IPS DF 19.7 (cell line): ENCODE measurements around the gene TIMP4.

ENCODE experiments used
- DNase-seq: peaks from one replicate; pipeline ENCODE4 v3.0.0-alpha.2; 2013; ENCODE audit warnings: low read depth, low spot score

Gene TIMP4

GRCh38 chr3:12147049-12147780 lies 11.5 kb downstream of the TIMP4 start:
- no peak for DNase-seq

GRCh38 chr3:12143949-12144504 lies 14.7 kb downstream of the TIMP4 start:
- DNase-seq = no peak

GRCh38 chr3:12142476-12142875 lies 16.2 kb downstream of the TIMP4 start:
- DNase-seq = no peak

- DNase-seq = no peak
Measured at GRCh38 chr3:12141350-12141749, 17.4 kb downstream of the TIMP4 start.

GRCh38 chr3:12139111-12139511 lies 19.6 kb downstream of the TIMP4 start:
- DNase-seq = peak; percentile 25

- DNase-seq = no peak
Measured at GRCh38 chr3:12138044-12138443, 20.7 kb downstream of the TIMP4 start.

GRCh38 chr3:12136371-12136770 lies 22.3 kb downstream of the TIMP4 start:
- no peak for DNase-seq

GRCh38 chr3:12135029-12135657 lies 23.6 kb downstream of the TIMP4 start:
- no peak for DNase-seq

GRCh38 chr3:12132881-12133280 lies 25.8 kb downstream of the TIMP4 start:
- DNase-seq = no peak

- no peak for DNase-seq
Measured at GRCh38 chr3:12131351-12132090, 27.2 kb downstream of the TIMP4 start.

- no peak for DNase-seq
Measured at GRCh38 chr3:12127391-12127790, 31.3 kb downstream of the TIMP4 start.

GRCh38 chr3:12125772-12126171 lies 32.9 kb downstream of the TIMP4 start:
- no peak for DNase-seq

- DNase-seq = no peak
Measured at GRCh38 chr3:12121466-12121865, 37.2 kb downstream of the TIMP4 start.

- DNase-seq = no peak
Measured at GRCh38 chr3:12120374-12121140, 38.2 kb downstream of the TIMP4 start.

- no peak for DNase-seq
Measured at GRCh38 chr3:12117473-12117872, 41.2 kb downstream of the TIMP4 start.

GRCh38 chr3:12116870-12117269 lies 41.8 kb downstream of the TIMP4 start:
- DNase-seq = no peak

- DNase-seq = no peak
Measured at GRCh38 chr3:12115849-12116248, 42.9 kb downstream of the TIMP4 start.

- no peak for DNase-seq
Measured at GRCh38 chr3:12115104-12115503, 43.6 kb downstream of the TIMP4 start.

GRCh38 chr3:12114251-12114650 lies 44.5 kb downstream of the TIMP4 start:
- DNase-seq = no peak

- DNase-seq = no peak
Measured at GRCh38 chr3:12107071-12107713, 51.5 kb downstream of the TIMP4 start.
